PC-9 (cell line): ENCODE data around the gene TAF1A.

Experiments used
- EZH2 ChIP-seq: fragments of 200-600 bp; sonication (generic); IDR thresholded peaks from 2 replicates; pipeline ENCODE4 v1.8.0; 2017; ENCODE audit warnings: antibody characterized with exemption, low read depth
- TF ChIP-seq, protein P1 (sequence below): fragments of 200-600 bp; sonication (generic); conservative IDR thresholded peaks from 2 replicates; pipeline ENCODE4 v1.6.1; 2017; ENCODE audit warnings: mixed run types, antibody characterized with exemption, mild to moderate bottlenecking, moderate library complexity

DNA sequence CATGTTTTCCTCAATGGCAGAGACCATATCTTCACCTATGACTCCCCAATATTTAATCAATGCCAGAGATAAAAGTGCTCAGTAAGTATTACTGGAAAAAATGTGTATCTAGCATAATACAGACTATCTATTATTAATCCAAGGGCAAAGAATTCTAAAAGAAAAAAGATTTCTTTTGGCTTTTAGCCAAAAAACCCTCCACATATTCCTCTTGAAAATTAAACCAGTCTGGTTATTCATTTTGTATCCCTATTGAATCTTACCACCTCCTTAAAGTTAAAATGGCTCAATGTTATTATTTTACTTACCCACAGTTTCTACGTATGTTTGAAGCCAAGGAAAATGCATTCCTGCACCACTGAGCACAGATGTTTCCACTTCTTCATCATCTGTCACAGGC, 1.6 kb downstream of the TAF1A start:
- TF ChIP-seq, protein P1, sequence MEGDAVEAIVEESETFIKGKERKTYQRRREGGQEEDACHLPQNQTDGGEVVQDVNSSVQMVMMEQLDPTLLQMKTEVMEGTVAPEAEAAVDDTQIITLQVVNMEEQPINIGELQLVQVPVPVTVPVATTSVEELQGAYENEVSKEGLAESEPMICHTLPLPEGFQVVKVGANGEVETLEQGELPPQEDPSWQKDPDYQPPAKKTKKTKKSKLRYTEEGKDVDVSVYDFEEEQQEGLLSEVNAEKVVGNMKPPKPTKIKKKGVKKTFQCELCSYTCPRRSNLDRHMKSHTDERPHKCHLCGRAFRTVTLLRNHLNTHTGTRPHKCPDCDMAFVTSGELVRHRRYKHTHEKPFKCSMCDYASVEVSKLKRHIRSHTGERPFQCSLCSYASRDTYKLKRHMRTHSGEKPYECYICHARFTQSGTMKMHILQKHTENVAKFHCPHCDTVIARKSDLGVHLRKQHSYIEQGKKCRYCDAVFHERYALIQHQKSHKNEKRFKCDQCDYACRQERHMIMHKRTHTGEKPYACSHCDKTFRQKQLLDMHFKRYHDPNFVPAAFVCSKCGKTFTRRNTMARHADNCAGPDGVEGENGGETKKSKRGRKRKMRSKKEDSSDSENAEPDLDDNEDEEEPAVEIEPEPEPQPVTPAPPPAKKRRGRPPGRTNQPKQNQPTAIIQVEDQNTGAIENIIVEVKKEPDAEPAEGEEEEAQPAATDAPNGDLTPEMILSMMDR = no peak
- TF ChIP-seq EZH2 = no peak
